Anterior cingulate cortex (tissue), 58 donors: Measurements from ENCODE around the gene ELOVL6.
A peak's percentile ranks its signal among the peaks of the same experiment; 100 is the strongest.
"Not testable (repeated sequence)": the region's sequence is repeated elsewhere in the genome, so short reads cannot be mapped to it uniquely, and the experiment has no call there.

Source experiments
- DNase-seq, 58 donors: peaks; one replicate each; lab custom pipeline; 2025; lab: John Stamatoyannopoulos, UW

ELOVL6 gene

GRCh38 chr4:110164251-110164650 lies 34.2 kb downstream of the ELOVL6 start:
- no peak for DNase-seq

DNA sequence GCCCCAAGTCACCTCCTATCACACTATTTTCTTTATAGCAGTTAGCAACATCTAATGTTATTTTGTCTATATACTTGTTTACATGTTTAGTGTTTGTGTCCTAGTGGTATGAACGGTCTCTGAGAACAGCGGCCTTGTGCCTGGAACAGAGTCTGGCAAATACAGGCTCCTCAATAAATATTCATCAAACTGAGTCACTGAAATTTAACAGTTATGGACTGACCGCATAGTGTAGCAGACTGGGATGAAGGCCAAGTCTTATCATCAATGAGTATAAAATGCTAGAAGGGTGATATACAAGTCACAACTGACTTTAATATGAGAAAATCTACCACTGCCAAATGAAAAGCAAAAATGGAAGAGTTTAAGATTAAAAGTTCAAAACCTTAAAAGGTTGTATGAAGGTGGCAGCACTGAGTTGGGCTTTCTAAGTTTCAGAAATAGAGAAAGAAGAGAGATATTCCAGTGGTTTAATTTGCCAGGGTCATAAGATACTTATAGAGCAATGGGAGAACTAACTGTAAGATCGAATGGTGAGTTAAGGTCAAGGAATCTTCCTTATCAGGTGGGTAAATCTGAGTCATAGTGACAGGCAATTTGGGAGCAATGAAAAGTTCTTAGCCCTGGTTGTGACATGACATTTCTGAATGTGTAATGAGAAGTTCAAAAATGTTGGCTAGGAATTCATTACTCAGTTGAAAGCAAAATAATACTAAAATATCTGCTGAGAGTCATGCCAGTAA lies 34.9 kb downstream of the ELOVL6 start:
- no peak for DNase-seq

- no peak for DNase-seq
Observed at GRCh38 chr4:110160618-110161017, 37.8 kb downstream of the ELOVL6 start.

- no peak for DNase-seq
Observed at GRCh38 chr4:110159541-110159940, 38.9 kb downstream of the ELOVL6 start.

DNA sequence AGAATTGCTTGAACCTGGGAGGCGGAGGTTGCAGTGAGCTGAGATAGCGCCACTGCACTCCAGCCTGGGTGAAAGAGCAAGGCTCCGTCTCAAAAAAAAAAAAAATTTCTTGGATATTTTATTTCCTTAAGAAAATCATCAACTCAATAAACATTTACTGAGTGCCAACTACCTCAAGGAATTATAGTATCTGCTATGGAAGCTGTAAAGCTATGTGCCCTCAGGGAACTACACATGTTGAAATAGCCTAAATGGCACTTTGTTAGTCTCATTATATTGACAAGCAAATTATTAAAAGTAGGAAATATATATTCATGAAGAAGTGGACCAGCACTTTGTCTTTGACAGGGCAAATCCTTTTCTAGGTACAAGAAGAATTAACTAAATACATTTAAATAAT lies 40.8 kb downstream of the ELOVL6 start:
- DNase-seq: no peak

DNA sequence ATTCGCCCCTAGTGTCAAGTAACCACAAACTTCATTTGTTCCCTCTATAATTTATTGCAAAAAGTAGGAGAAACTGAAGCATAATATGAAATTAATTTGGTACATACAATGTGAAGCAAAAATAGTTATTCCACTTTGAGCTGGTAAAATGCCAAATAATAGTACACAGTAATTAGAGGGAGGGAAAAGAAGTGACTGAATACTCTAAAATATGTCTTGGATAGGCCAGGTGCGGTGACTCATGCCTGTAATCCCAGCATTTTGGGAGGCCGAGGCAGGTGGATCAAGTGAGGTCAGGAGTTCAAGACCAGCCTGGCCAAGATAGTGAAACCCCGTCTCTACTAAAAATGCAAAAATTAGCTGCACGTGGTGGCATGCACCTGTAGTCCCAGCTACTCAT lies 41.2 kb downstream of the ELOVL6 start:
- DNase-seq: not testable (repeated sequence)

DNA sequence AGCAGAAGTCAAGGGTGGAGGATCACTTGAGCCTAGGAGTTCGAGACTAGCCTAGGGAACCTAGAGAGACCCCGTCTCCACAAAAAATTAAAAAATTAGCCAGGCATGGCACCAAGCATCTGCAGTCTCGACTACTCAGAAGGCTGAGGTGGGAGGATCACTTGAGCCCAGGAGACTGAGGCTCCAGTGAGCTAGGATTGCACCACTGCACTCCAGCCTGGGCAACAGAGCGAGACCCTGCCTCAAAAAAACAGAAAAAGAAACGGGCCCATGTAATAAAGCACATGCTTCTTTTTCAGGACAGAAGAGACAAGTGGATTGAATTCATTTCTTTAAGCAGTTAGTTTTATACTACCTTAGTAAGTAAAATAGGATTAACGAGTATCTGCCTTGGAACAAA lies 42.0 kb downstream of the ELOVL6 start:
- no peak for DNase-seq

DNA sequence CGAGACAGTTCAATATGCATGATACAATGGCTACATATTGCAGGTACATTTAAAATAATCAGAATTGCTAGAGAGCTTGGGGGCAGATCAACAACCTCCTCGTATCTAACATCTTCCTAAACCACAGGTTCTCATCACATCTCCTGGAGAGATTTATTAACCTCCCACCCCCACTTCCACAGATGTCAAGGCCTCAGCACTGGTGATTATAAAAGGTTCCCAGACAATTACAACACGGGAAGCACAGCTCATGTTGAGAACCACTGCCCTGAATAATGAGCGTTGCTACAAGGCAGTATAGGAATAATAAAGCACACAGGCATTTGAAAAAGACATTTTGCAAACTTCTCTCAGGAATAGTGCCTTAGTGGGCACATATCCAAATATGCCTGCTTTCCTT lies 42.8 kb downstream of the ELOVL6 start:
- DNase-seq: no peak

- DNase-seq: no peak
Observed at GRCh38 chr4:110154582-110154981, 43.8 kb downstream of the ELOVL6 start.

- peak in 7 of 58 donors; percentile 3 to 14 (median 5) for DNase-seq
Observed at GRCh38 chr4:110152386-110152785, 46.0 kb downstream of the ELOVL6 start.

GRCh38 chr4:110149089-110149488 lies 49.3 kb downstream of the ELOVL6 start:
- DNase-seq: no peak

DNA sequence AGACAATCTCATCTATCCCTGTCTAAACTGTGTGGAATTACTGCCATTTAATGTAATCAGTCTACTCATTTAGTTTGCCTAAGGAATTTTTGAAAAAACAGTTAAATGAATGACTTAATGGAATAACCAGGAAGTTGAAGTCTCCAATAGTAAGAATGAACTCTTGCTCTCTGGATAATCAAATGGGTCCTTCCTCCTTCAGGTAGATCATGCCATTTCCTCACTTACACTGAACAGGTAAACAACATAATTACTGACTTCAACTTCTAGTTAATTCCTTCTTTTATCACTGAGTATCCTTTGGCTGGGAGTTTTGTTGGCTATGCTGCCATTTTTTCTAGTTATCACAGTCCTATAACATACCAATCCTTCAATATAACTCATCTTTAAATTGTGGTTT lies 56.0 kb downstream of the ELOVL6 start:
- no peak for DNase-seq

GRCh38 chr4:110139815-110140214 lies 58.6 kb downstream of the ELOVL6 start:
- DNase-seq: no peak

DNA sequence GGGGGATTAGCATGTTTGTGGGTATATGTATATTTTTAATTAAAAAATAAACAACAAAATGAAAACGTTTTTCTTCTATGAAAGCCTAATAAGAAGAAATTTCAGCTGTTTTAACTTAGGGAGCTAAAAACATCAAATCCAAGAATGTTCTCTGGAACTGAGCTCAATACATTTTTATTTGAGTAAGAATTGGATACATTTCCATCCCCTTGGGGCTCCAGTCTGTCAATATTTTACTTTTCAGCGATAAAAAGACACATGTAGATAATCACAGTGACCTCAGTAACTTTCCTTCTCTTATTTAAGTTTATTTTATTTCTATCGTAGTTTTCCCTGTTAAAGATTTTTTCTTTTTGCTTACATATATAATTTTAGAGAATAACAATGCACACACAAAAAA lies 59.3 kb downstream of the ELOVL6 start:
- no peak for DNase-seq

- no peak for DNase-seq
Observed at GRCh38 chr4:110138551-110138950, 59.9 kb downstream of the ELOVL6 start.

GRCh38 chr4:110137829-110138228 lies 60.6 kb downstream of the ELOVL6 start:
- no peak for DNase-seq

- DNase-seq: no peak
Observed at GRCh38 chr4:110135523-110135922, 62.9 kb downstream of the ELOVL6 start.

- DNase-seq: no peak
Observed at GRCh38 chr4:110135076-110135475, 63.3 kb downstream of the ELOVL6 start.

DNA sequence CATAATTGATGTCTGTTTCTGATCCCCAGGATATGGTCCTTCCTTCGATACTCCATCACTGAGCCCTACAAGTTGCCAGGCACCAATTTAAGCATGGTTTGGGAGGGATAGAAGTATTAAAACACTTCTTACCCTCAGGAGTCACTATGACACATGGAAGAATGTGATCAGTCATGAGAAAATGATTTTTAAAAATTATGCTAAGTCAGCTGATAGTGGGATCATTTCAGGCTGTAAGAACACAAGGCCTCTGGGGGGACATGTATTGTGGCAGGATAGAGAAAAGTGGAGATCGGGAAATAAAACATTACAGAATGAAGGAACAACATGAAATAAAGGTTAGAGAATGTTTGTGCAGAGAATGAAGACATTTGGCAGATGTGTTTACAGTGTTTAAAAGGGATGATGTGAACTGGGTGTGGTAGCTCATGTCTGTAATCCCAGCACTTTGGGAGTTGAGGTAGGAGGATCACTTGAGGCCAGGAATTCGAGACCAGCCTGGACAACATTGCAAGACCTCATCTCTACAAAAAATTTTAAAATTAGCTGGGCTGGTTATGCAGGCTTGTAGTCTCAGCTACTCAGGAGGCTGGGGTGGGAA lies 64.0 kb downstream of the ELOVL6 start:
- DNase-seq: no peak

GRCh38 chr4:110132816-110133719 lies 65.3 kb downstream of the ELOVL6 start:
- no peak for DNase-seq

DNA sequence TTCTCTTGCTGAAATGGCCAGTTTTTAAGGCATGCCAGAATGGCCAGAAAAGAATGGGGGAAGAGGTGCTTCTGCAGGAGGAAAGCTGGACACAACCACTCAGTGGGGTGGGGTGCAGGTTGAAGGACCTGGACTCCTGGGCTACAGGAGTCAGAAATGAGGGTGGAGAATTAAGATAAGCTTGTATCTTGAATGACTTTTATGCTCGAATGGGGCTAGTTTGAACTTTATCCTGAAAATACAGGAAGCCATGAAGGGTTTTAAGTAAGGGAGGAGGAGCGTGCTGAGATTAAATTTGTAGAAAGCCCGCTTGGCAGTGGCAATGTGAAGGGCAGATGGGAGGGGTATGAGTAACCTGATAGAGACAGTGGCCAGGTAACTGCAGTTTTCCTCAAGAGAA lies 66.5 kb downstream of the ELOVL6 start:
- no peak for DNase-seq
